DMS79 treated with DMSO at 0.1 percent for 48 hours (cell line): ENCODE measurements around the gene FDX2.
A peak's percentile ranks its signal among the peaks of the same experiment; 100 is the strongest.
"Not testable (repeated sequence)": the region's sequence is repeated elsewhere in the genome, so short reads cannot be mapped to it uniquely, and the experiment has no call there.

Source experiments
- DNase-seq: peaks from one replicate; lab custom pipeline; 2025; lab: John Stamatoyannopoulos, UW

Gene FDX2

GRCh38 chr19:10315335-10316214 is at the start of gene FDX2:
TSS of gene FDX2 (minus strand) at chr19:10316015. CDS start at chr19:10315996, 19 bp downstream.
- DNase-seq: peak; percentile 91

- no peak for DNase-seq
Observed at GRCh38 chr19:10365518-10365917, 49.7 kb upstream of the FDX2 start.

GRCh38 chr19:10364644-10365043 is 48.8 kb upstream of the FDX2 start:
- no peak for DNase-seq

- no peak for DNase-seq
Observed at GRCh38 chr19:10363789-10364281, 48.0 kb upstream of the FDX2 start.

DNA sequence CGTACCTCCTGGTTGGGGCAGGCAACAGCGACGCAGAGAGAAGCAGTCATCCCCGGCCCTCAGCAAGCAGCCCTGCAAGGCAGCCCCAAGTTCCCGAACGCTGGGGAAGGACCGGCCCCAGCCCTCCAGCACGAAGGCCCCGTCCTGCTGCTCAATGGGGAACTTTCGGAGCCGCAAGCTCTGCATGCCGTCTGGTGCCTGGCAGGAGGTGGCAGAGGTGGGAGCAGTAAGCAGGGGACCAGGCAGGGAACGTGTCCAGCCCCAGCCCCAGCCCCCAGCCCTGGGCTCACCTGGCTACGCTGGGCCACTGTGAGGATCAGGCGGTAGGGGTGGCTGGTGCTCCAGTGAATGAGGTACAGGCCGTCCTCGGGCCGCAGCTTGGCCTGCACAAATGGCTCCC is 46.4 kb upstream of the FDX2 start:
- no peak for DNase-seq

DNA sequence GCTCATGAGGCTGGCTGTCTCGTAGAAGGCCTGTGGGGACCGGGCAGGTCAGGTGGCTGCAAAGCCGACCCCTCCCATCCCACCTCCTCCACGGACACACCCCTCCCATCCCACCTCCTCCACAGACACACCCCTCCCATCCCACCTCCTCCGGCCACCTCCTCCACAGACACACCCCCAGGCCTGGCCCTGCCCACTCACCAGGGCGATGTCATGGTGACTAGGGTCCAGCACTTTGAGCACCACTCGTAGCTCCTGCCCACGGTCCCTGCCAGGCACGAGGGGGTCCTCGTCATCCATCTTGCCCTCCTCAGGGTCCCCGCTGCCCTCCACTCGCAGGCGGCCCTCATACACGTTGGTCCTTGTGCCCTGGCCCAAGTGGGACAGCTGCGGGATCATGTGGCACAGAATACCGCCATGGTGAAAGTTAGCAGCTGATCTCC is 45.8 kb upstream of the FDX2 start:
- no peak for DNase-seq

- no peak for DNase-seq
Observed at GRCh38 chr19:10356431-10356830, 40.6 kb upstream of the FDX2 start.

- DNase-seq: no peak
Observed at GRCh38 chr19:10353793-10354391, 38.1 kb upstream of the FDX2 start.

DNA sequence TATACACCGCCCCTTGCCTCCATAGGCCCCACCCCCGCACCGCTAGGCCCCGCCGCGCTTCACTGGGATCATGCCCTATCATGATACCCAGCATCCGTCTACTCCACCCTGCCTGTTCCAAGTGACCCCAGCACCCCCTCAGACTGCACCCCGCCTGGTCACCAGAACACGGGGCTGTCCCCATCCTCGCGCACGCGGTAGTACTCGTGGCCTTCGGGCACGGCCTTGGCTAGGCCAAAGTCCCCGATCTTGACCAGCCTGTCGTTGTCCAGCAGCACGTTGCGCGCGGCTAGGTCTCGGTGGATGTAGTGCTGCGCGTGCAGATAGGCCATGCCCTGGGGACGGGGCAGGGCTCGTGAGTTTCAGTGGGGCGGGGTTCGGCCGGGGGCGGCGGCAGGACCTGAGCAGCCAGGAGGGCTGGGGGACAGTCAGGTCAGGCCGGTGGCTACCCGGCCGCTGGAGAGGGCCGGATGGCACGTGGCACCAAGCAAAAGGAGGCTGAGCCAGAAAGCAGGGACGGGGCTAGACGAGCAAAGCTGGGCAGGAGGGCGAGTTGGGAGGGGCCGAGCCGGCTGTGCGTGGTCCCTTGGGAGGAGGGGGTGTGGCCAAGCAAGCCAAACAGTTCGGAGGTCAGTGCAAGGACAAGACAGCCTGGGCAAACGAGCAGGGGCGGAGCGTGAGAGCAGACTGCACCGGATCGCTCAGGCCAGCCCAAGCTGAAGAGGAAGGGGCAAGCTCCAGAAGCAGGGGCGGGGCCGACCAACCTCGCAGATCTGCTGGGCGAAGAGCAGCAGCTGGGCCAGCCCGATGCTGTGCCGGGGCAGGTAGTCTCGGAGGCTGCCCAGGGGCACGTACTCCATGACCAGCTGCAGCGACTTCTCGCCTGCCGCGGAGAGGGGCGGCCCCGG is 37.2 kb upstream of the FDX2 start:
- no peak for DNase-seq

GRCh38 chr19:10346509-10346908 is 30.7 kb upstream of the FDX2 start:
- no peak for DNase-seq

- DNase-seq: no peak
Observed at GRCh38 chr19:10344780-10345179, 29.0 kb upstream of the FDX2 start.

DNA sequence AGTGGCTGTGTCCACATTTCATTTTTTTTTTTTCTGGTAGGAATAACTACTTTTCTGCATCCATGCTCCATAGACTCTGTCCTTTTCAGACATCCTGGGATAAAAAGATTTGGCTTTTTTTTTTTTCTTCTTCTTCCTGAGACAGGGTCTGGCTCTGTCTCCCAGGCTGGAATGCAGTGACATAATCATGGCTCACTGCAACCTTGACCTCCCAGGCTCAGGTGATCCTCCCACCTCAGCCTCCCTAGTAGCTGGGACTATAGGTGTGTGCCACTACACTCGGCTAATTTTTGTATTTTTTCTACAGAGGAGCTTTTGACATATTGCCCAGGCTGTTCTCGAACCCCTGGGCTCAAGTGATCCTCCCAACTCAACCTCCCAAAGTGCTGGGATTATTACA is 27.7 kb upstream of the FDX2 start:
- DNase-seq: no peak

DNA sequence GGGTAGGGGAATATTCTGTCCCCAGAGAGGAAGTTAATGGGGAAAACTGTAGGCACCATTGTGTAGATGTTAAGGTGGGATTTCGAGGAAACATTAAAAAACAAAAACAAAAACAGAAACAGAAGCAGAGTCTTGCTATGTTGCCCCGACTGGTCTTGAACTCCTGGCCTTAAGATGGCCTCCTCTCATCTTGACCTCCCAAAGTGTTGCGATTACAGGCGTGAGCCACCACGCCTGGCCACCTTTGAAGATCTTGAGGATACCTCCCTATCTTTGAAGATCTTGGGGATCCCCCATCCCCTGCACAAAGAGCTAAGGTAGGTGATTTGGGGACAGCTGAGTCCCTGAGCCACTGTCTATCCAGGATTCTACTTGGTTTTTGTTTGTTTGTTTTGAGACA is 24.2 kb upstream of the FDX2 start:
- DNase-seq: no peak

- no peak for DNase-seq
Observed at GRCh38 chr19:10339380-10339960, 23.7 kb upstream of the FDX2 start, which contains the start of gene ICAM3. TSS of gene ICAM3 (minus strand) at chr19:10339624. CDS start at chr19:10339614, 10 bp downstream.

DNA sequence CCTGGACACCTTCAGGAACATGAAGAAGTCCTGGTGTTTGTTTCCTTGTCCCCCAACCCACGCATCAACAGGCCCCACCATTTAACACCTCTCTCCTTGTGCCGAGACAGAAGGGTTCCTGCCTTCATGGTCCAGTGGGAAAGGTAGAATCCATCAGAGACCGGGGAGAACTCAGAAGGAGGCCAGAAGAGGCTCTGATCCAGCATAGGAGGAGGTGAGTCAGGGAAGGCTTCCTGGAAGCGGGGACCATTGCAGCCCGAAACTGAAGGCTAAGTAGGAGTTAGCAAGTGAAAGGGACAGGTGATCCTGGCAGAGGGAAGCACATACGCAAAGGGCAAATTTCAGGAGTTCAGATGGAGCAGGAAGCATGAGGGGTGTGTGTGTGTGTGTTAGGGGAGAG is 23.1 kb upstream of the FDX2 start:
- DNase-seq: no peak

- DNase-seq: not testable (repeated sequence)
Observed at GRCh38 chr19:10336725-10337124, 20.9 kb upstream of the FDX2 start.

GRCh38 chr19:10335352-10335985 is 19.7 kb upstream of the FDX2 start:
- no peak for DNase-seq

DNA sequence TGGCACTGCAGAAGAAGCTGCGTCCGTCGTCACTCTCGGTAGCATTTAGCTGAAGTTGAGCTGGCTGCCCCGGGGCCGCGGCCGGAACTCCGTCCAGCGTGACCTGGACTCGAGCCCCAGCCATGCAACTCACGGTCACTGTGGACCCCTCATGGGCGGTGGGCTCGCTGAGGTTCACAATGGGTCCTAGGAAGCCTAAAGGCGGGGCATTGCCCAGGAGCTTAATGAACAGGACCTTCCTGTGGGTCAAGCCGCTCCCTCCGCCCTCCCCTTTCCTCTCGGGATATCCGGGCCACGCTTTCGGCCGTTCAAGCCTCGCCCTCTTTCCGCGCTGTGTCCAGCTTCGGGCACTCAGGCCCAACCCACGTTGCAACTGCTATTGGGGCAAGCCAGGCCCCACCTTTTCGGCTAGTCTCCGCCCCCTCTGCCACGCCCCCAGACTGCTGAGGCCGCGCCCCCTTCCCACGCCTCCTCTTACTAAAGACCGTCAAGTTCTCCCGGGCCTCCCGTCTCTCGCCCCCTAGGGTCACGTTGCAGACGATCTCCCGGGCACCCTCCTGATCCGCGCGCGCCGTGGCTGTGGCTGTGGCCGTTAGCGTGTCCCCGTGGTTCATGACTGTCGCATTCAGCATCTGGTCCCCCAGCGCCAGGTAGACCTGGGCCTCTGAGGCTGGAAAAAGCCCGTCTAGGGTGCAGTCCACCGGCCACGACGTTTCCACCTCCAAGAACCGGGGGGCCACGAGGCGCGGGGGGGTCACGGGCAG is 19.0 kb upstream of the FDX2 start:
- no peak for DNase-seq

DNA sequence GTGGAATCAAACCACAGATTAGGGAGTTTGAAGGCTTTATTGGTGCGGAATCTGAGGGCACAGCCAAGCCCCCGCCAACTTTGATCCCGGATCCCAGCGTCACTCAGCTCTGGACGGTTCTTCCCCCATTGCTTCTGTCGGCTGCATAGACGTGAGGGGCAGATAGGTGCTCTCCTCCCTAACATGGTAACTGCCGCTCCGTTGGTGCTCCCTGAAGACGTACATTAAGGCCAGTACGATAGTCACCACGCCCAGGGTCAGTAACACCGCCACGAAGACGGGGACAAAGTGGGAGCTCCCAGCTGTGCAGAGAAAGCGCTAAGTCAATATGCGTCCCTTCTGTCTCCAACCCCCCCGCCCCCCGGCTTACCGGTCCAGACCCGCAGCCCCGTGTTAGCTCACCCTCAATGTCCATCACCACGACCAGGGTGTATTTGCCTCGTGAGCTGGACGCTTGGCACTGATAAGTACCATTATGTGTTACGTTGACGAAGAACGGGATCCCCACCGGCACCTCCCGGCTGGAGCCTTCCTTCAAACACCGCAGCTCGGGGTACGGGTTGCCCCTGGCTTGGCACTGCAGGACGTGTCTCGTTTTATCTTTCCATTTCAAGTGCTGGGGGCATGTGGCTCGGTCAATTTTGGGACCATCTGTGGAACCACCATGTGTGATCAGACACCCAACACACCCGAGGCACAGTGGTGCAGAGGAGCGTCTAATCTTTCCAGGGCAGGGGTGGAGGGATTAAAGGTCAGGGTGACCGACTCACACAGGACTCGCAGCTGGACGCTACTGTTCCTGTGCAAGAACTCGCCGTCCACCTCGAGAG is 18.2 kb upstream of the FDX2 start:
- DNase-seq: no peak
